ENCODE data around the gene CLTB.

DNA sequence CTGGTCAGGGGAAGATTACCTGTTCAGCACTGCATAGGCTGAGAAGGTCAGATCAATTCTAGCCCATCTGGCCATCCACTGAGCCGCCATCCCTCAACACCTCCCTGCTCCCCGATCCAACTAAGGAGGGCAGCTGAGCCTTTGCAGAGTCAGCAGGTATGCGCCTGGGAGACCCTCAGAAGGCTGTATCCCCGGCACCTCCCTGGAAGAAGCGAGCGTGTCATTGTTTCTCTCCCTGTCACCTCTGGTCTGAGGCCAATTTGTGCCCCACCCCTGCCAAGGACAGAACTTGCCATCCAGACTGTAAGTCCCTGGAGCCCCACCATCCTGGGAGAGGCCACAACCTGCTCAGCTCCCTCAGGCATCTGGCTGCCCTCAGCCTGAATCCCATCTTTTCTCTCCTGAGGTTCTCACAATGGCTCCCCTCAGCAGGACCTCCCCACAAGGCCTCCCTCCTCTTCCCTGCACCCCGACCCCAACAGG is 2.6 kb downstream of the CLTB start:
- no peak for TF ChIP-seq POLR2A (IDR thresholded peaks at IDR 0.05)
- TF ChIP-seq, protein P1, sequence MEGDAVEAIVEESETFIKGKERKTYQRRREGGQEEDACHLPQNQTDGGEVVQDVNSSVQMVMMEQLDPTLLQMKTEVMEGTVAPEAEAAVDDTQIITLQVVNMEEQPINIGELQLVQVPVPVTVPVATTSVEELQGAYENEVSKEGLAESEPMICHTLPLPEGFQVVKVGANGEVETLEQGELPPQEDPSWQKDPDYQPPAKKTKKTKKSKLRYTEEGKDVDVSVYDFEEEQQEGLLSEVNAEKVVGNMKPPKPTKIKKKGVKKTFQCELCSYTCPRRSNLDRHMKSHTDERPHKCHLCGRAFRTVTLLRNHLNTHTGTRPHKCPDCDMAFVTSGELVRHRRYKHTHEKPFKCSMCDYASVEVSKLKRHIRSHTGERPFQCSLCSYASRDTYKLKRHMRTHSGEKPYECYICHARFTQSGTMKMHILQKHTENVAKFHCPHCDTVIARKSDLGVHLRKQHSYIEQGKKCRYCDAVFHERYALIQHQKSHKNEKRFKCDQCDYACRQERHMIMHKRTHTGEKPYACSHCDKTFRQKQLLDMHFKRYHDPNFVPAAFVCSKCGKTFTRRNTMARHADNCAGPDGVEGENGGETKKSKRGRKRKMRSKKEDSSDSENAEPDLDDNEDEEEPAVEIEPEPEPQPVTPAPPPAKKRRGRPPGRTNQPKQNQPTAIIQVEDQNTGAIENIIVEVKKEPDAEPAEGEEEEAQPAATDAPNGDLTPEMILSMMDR (IDR thresholded peaks at IDR 0.05), result no peak

Data from esophagus squamous epithelium (tissue), 4 donors.